HG03469 (cell line): ENCODE data around the gene SUMF2.
"Not testable (repeated sequence)": the region's sequence is repeated elsewhere in the genome, so short reads cannot be mapped to it uniquely, and the experiment has no call there.

Experiments used
- ATAC-seq: cut with Tn5 transposase; IDR thresholded peaks from one replicate; pipeline ENCODE4 v1.9.1; 2021; ENCODE audit warnings: mild to moderate bottlenecking, moderate library complexity, moderate number of reproducible peaks; ENCODE audit not compliant: unreplicated experiment

SUMF2 gene

GRCh38 chr7:56062382-56062781 lies 1.7 kb upstream of the SUMF2 start:
- no peak for ATAC-seq

- no peak for ATAC-seq
Measured at GRCh38 chr7:56063500-56063881, 595 bp upstream of the SUMF2 start.

- not testable (repeated sequence) for ATAC-seq
Measured at GRCh38 chr7:56066376-56066775, 2.3 kb downstream of the SUMF2 start.

- peak; percentile 77 for ATAC-seq
Measured at GRCh38 chr7:56074371-56074791, 10.3 kb downstream of the SUMF2 start.

- no peak for ATAC-seq
Measured at GRCh38 chr7:56077681-56078080, 13.6 kb downstream of the SUMF2 start.

GRCh38 chr7:56078196-56078595 lies 14.1 kb downstream of the SUMF2 start:
- no peak for ATAC-seq

- ATAC-seq = no peak
Measured at GRCh38 chr7:56079450-56080185, 15.5 kb downstream of the SUMF2 start.

- not testable (repeated sequence) for ATAC-seq
Measured at GRCh38 chr7:56080726-56081435, 16.8 kb downstream of the SUMF2 start.

- no peak for ATAC-seq
Measured at GRCh38 chr7:56081626-56082340, 17.7 kb downstream of the SUMF2 start.

GRCh38 chr7:56083150-56083785 lies 19.2 kb downstream of the SUMF2 start:
- ATAC-seq = no peak

GRCh38 chr7:56086761-56087160 lies 22.7 kb downstream of the SUMF2 start:
- ATAC-seq = no peak

- no peak for ATAC-seq
Measured at GRCh38 chr7:56087445-56087844, 23.4 kb downstream of the SUMF2 start.

- ATAC-seq = no peak
Measured at GRCh38 chr7:56091591-56091990, 27.5 kb downstream of the SUMF2 start.

GRCh38 chr7:56092388-56092787 lies 28.3 kb downstream of the SUMF2 start:
- ATAC-seq = not testable (repeated sequence)

- no peak for ATAC-seq
Measured at GRCh38 chr7:56092789-56093531, 28.9 kb downstream of the SUMF2 start, which contains the start of gene PHKG1. Gene PHKG1 (minus strand): TSS chr7:56092952. CDS start chr7:56088941, 4,011 bp downstream.

- no peak for ATAC-seq
Measured at GRCh38 chr7:56097700-56098099, 33.6 kb downstream of the SUMF2 start.

- not testable (repeated sequence) for ATAC-seq
Measured at GRCh38 chr7:56098187-56099008, 34.3 kb downstream of the SUMF2 start.

- no peak for ATAC-seq
Measured at GRCh38 chr7:56099653-56100052, 35.6 kb downstream of the SUMF2 start.

GRCh38 chr7:56104138-56104537 lies 40.1 kb downstream of the SUMF2 start:
- not testable (repeated sequence) for ATAC-seq
